Myocyte (in vitro differentiated cells): ENCODE results near the gene DZANK1. TPM values are rescaled to one million over a fixed set of nuclear protein-coding genes. Genes with fewer than 3 reads are reported as not detected.
"Not testable (repeated sequence)": the region's sequence is repeated elsewhere in the genome, so short reads cannot be mapped to it uniquely, and the experiment has no call there.

Experiments used
- DNase-seq: peaks from one replicate; pipeline ENCODE4 v3.0.0-alpha.2; 2012; ENCODE audit warnings: low read depth
- microRNA counts: library from miRNA; unstranded; fragments of <30 nt; microRNA quantifications from one replicate; lab custom pipeline; 2016
- microRNA-seq: library from miRNA; unstranded; fragments of <30 nt; microRNA quantifications from one replicate; pipeline ENCODE4, GENCODE V29; 2016
- total RNA-seq: library from RNA; depleted of rRNA; stranded (reverse); fragments of >200 nt; gene quantifications from 2 replicates; pipeline ENCODE4 v1.2.3, GENCODE V29; 2014

The DZANK1 gene
- total RNA-seq, 1 donor from 2014 or later = 0.32 TPM

- peak; percentile 15 for DNase-seq
These were observed 85.8 kb downstream of the DZANK1 start for GRCh38 chr20:18380908-18381529.

GRCh38 chr20:18377896-18378481 lies 88.8 kb downstream of the DZANK1 start:
- peak; percentile 65 for DNase-seq

- not testable (repeated sequence) for DNase-seq
These were observed 91.3 kb downstream of the DZANK1 start for GRCh38 chr20:18375551-18375950.

GRCh38 chr20:18372296-18372695 lies 94.5 kb downstream of the DZANK1 start:
- DNase-seq = no peak

- no peak for DNase-seq
These were observed 102.1 kb downstream of the DZANK1 start for GRCh38 chr20:18364768-18365167.

- no peak for DNase-seq
These were observed 103.1 kb downstream of the DZANK1 start for GRCh38 chr20:18363708-18364107.

- no peak for DNase-seq
These were observed 103.9 kb downstream of the DZANK1 start for GRCh38 chr20:18362916-18363315.

- DNase-seq = no peak
These were observed 105.2 kb downstream of the DZANK1 start for GRCh38 chr20:18361678-18362077.

GRCh38 chr20:18360635-18361034 lies 106.2 kb downstream of the DZANK1 start:
- no peak for DNase-seq

GRCh38 chr20:18359854-18360253 lies 107.0 kb downstream of the DZANK1 start:
- DNase-seq = no peak

- DNase-seq = not testable (repeated sequence)
These were observed 117.1 kb downstream of the DZANK1 start for GRCh38 chr20:18349749-18350148.

MicroRNA genes within 50 kb of the gene (microRNA counts, 767-probe panel; counts per million panel counts)
- not detected for microRNA hsa-miR-3192 (lab: Ali Mortazavi, UCI)

Small RNA genes within 50 kb of the gene (microRNA-seq; reads per million reads assigned to microRNA genes)
- 0.65 reads per million for gene MIR3192

Other genes with a start within 250 kb of the DZANK1 start
- gene ZNF133, start 178.5 kb downstream of the DZANK1 start, total RNA-seq = 9.0 and 16.4 TPM in 2 replicates
- gene POLR3F, start 360 bp upstream of the DZANK1 start, total RNA-seq = 12.5 and 18.2 TPM in 2 replicates
- gene RBBP9, start 30.2 kb upstream of the DZANK1 start, total RNA-seq = 9.0 and 23.0 TPM in 2 replicates
- gene SEC23B, start 40.9 kb upstream of the DZANK1 start, total RNA-seq = 23.3 and 28.0 TPM in 2 replicates
- gene SMIM26, start 100.4 kb upstream of the DZANK1 start, total RNA-seq = 93.0 and 130 TPM in 2 replicates
- 25.1 and 25.6 TPM in 2 replicates for gene DTD1, start 121.0 kb upstream of the DZANK1 start, total RNA-seq